SK-N-SH (cell line): ENCODE results near the gene TMEM74B. TPM values are rescaled to one million over a fixed set of nuclear protein-coding genes. Genes with fewer than 3 reads are reported as not detected.

Source experiments
- CTCF ChIA-PET: fragments of 300-600, 350-600 bp; formaldehyde crosslinking; extraction: SDS; loops from one replicate; lab custom pipeline; 2021; lab: Yijun Ruan, JAX
- POLR2A ChIA-PET: fragments of 350-600 bp; sonication (Branson Sonifier 250); formaldehyde crosslinking; extraction: SDS; loops from one replicate; lab custom pipeline; 2020; ENCODE audit warnings: antibody characterized with exemption, inconsistent platforms; lab: Yijun Ruan, JAX
- DNase-seq: peaks from one replicate; pipeline ENCODE4 v3.0.0; 2012
- H2AFZ ChIP-seq: fragments of 200-600 bp; sonication (generic); 2 replicates; pipeline ENCODE4 v1.8.1; 2016; ENCODE audit warnings: antibody characterized with exemption, mild to moderate bottlenecking, low read depth
- H3F3A ChIP-seq: fragments of 200-600 bp; sonication (generic); replicated peaks from 2 replicates; pipeline ENCODE3; 2016; ENCODE audit warnings: antibody characterized with exemption, mild to moderate bottlenecking; ENCODE audit not compliant: insufficient read depth
- H3K27ac ChIP-seq, 2 experiments: fragments of 200-500 bp in 1 of 2; fragments of 200-600 bp in 1 of 2; sonication (Bioruptor generic) in 1 of 2; sonication (generic), shearing (Covaris generic) in 1 of 2; 2 replicates each; pipeline versions ENCODE4 v1.5.1 to v1.6.1; 2014 to 2016; ENCODE audit warnings: low read depth in 2 of 2, inconsistent platforms in 1 of 2, low read length in 1 of 2, mild to moderate bottlenecking in 1 of 2, mixed read lengths in 1 of 2
- H3K27me3 ChIP-seq: fragments of 200-600 bp; sonication (generic), shearing (Covaris generic); 2 replicates; pipeline ENCODE4 v1.6.1; 2016; ENCODE audit warnings: mixed run types; ENCODE audit not compliant: insufficient read depth
- H3K36me3 ChIP-seq, 2 experiments: fragments of 200-500 bp in 1 of 2; fragments of 200-600 bp in 1 of 2; sonication (Bioruptor generic) in 1 of 2; sonication (generic) in 1 of 2; replicated peaks in 1 of 2; 2 replicates each; pipeline versions ENCODE3 to v1.5.1; 2014 to 2016; ENCODE audit warnings: low read length in 1 of 2, mild to moderate bottlenecking in 1 of 2; ENCODE audit not compliant: insufficient read depth in 2 of 2, control insufficient read depth in 1 of 2
- H3K4me1 ChIP-seq, 2 experiments: fragments of 200-500 bp in 1 of 2; fragments of 200-600 bp in 1 of 2; sonication (Bioruptor generic) in 1 of 2; sonication (generic), shearing (Covaris generic) in 1 of 2; 2 replicates each; pipeline versions ENCODE4 v1.5.1 to v1.6.1; 2014 to 2016; ENCODE audit warnings: low read depth in 1 of 2, low read length in 1 of 2, mixed run types in 1 of 2; ENCODE audit not compliant: insufficient read depth in 2 of 2, control insufficient read depth in 1 of 2
- H3K4me2 ChIP-seq: fragments of 200-600 bp; sonication (generic), shearing (Covaris generic); 2 replicates; pipeline ENCODE4 v1.6.1; 2017; ENCODE audit warnings: mixed run types
- H3K4me3 ChIP-seq, 2 experiments: fragments of 200-500 bp in 1 of 2; fragments of 200-600 bp in 1 of 2; sonication (Bioruptor generic) in 1 of 2; sonication (generic), shearing (Covaris generic) in 1 of 2; 2 replicates each; pipeline versions ENCODE4 v1.5.1 to v1.8.1; 2014 to 2016; ENCODE audit warnings: low read depth in 2 of 2, inconsistent platforms in 1 of 2, low read length in 1 of 2, mild to moderate bottlenecking in 1 of 2, mixed read lengths in 1 of 2, moderate library complexity in 1 of 2
- H3K79me2 ChIP-seq: fragments of 200-600 bp; sonication (generic); 2 replicates; pipeline ENCODE4 v1.8.1; 2017; ENCODE audit warnings: mild to moderate bottlenecking; ENCODE audit not compliant: insufficient read depth
- H3K9ac ChIP-seq: fragments of 200-600 bp; sonication (generic); 2 replicates; pipeline ENCODE4 v1.6.1; 2017; ENCODE audit warnings: mixed run types
- H3K9me2 ChIP-seq: fragments of 200-600 bp; sonication (generic); 2 replicates; pipeline ENCODE4 v1.6.1; 2017; ENCODE audit warnings: mixed run types
- H3K9me3 ChIP-seq: fragments of 200-600 bp; sonication (generic); 2 replicates; pipeline ENCODE4 v1.6.1; 2017; ENCODE audit warnings: mixed run types, mild to moderate bottlenecking, moderate library complexity
- H4K20me1 ChIP-seq: fragments of 200-600 bp; sonication (generic); 2 replicates; pipeline ENCODE4 v1.6.1; 2017; ENCODE audit warnings: mild to moderate bottlenecking, mixed run types; ENCODE audit not compliant: insufficient read depth
- GABPA ChIP-seq: IDR thresholded peaks from 2 replicates; pipeline ENCODE4 v1.4.0; 2012; ENCODE audit warnings: low read depth, mild to moderate bottlenecking
- NFIC ChIP-seq: IDR thresholded peaks from 2 replicates; pipeline ENCODE4 v1.4.0; 2012; ENCODE audit warnings: borderline replicate concordance
- POLR2AphosphoS5 ChIP-seq: IDR thresholded peaks from 2 replicates; pipeline ENCODE4 v1.6.1; 2012; ENCODE audit warnings: low read depth, low read length
- SIN3A ChIP-seq: IDR thresholded peaks from 2 replicates; pipeline ENCODE4 v1.6.1; 2012; ENCODE audit warnings: low read depth, mild to moderate bottlenecking, low read length, moderate library complexity, borderline replicate concordance
- TAF1 ChIP-seq: IDR thresholded peaks from 2 replicates; pipeline ENCODE4 v1.6.1; 2012; ENCODE audit warnings: low read depth, mild to moderate bottlenecking, low read length, moderate library complexity, borderline replicate concordance
- WGBS: methylation state at CpG from one replicate; pipeline ENCODE4 v1.1.6; 2017; ENCODE audit warnings: low lambda C conversion rate; 5-methylcytosine and 5-hydroxymethylcytosine counted together
- polyA plus RNA-seq, 3 experiments: library from polyadenylated mRNA; depleted of rRNA; stranded (reverse); fragments of >200 nt; gene quantifications; 2 replicates each; pipeline ENCODE4 v1.2.3, GENCODE V29; 2012
- TF ChIP-seq, protein P1 (sequence below): IDR thresholded peaks from 2 replicates; pipeline ENCODE4 v1.4.0; 2012; ENCODE audit warnings: low read depth, borderline replicate concordance

TMEM74B gene
- polyA plus RNA-seq, 1 of the 3 experiments (the other 2 are of a cell fraction) = 1.8 TPM

DNA sequence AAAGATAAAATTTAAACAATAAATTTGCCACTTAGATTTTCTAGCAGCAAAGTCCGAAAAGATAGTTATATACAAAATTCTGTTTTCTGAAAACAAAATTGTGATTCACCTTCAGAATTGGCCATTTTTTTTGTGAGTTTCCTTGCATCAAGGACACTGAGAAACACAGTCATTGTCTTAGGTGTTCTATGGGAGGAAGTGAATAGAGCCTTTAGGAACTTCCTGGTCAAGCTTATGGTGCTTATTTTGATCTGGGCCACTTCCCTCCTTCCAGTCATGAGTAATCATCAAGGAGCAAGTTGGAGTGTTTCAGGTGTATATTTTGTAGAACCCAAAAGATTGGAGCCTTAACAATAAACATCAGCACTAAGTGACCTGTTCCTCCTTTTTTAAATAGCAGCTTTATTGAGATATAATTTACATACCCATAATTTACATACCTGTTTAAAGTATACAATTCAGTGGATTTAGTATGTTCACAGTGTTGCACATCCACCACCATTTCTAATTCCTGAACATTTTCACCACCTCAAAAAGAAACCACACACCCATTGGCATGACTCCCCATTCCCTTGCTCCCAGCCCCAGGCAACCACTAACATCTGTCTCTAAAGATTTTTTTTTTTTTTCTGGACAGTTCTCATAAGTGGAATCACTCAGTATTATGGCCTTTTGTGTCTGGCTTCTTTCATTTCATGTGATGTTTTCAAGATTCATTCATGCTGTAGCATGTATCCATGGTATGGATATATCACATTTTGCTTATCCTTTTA is 17.6 kb downstream of the TMEM74B start:
- Histone ChIP-seq H3K27ac (no peak overlapping the region), H3K4me1 (no peaks in the 10 kb centered on the region), H3K9me3 (no peaks in the 10 kb centered on the region), H3K79me2 (no peaks in the 10 kb centered on the region), H3K9ac (no peak overlapping the region), H3K36me3 (peaks cover 35 to 86% of the 10 kb centered on the region in 2 experiments), H3K27me3 (no peaks in the 10 kb centered on the region), H3K4me2 (no peak overlapping the region), H3K4me3 (no peak overlapping the region), H3K9me2 (no peaks in the 10 kb centered on the region), H4K20me1 (no peaks in the 10 kb centered on the region; the same call in 1 of the 2 replicates), H2AFZ (no peak overlapping the region), H3F3A (no peaks in the 10 kb centered on the region)
- TF ChIP-seq, protein P1, sequence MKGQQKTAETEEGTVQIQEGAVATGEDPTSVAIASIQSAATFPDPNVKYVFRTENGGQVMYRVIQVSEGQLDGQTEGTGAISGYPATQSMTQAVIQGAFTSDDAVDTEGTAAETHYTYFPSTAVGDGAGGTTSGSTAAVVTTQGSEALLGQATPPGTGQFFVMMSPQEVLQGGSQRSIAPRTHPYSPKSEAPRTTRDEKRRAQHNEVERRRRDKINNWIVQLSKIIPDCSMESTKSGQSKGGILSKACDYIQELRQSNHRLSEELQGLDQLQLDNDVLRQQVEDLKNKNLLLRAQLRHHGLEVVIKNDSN = no peak
- ChIA-PET POLR2A (no interaction called here), CTCF (no interaction called here)
- no peak for DNase-seq
- WGBS = 97% methylated on average over 1 of the region's 1 CpG

DNA sequence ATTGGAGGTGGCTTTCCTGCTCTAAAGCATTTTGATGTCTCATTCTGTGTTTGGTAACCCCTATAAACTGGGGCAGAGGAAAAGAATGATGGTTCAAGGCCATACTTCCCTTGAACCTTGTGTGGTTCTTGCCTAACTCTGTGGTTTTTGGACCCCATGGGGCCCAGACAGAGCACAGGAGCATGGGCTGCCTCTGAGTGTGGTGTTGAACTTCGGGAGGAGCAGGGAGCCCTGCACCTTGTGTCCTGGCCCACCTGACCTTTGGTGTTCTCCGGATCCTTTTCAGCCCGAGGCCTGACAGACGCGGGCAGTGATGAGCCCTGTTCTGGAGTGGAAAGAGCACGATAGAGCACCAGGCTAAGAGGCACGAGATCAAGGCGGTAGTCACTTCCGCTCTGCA is 18.8 kb downstream of the TMEM74B start:
- no peak for DNase-seq
- TF ChIP-seq, protein P1 = no peak
- TF ChIP-seq POLR2AphosphoS5 = no peak
- no peak for TF ChIP-seq TAF1
- TF ChIP-seq NFIC = no peak
- TF ChIP-seq SIN3A = no peak
- Histone ChIP-seq H3K79me2 (no peaks in the 10 kb centered on the region), H3K4me3 (no peak overlapping the region), H4K20me1 (no peaks in the 10 kb centered on the region; the same call in 1 of the 2 replicates), H3K9ac (no peak overlapping the region), H3K9me3 (no peaks in the 10 kb centered on the region), H3K27ac (no peak overlapping the region; a peak in 1 of 4 replicates), H3K36me3 (peaks cover 35 to 94% of the 10 kb centered on the region in 2 experiments), H3F3A (no peaks in the 10 kb centered on the region), H3K9me2 (no peaks in the 10 kb centered on the region), H3K4me1 (no peaks in the 10 kb centered on the region), H3K4me2 (no peak overlapping the region), H2AFZ (no peak overlapping the region), H3K27me3 (no peaks in the 10 kb centered on the region)
- ChIA-PET CTCF (interaction anchor here (1.3 kb wide), 1 partner anchor 31 kb away, joined by 4 read pairs; no protein-coding TSS in a partner anchor), POLR2A (no interaction called here)
- 88% methylated on average over 9 of the region's 9 CpGs for WGBS

DNA sequence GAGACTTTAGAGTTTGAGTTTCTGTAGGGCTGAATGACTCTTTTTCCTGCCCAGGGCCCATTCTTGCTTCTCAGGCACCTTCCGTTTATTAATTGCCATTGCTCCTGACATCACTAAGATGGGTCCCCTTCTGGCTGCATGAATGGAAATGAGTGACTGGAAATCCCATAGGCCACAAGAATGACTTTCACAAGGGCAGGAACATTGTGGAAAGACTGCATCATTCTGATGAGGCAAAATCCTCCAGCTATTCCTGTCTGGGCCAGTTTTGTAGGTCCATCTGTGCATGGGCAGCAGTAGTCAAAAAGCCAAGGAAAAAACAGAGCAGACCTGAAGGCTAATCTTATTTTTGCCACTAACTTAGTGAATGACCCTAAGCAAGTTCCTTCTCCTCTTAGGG is 19.3 kb downstream of the TMEM74B start:
- H3K9me3 ChIP-seq = no peaks in the 10 kb centered on the region
- no peaks in the 10 kb centered on the region for H3F3A ChIP-seq
- H3K4me1 ChIP-seq = no peaks in the 10 kb centered on the region
- no peak overlapping the region for H3K4me3 ChIP-seq
- ChIA-PET POLR2A (no interaction called here), CTCF (interaction anchor here (1.2 to 1.3 kb wide), 2 partner anchors 31 to 208 kb away, joined by 3 to 4 read pairs; no protein-coding TSS in a partner anchor)
- H3K9ac ChIP-seq = no peak overlapping the region
- no peak overlapping the region for H2AFZ ChIP-seq
- no peaks in the 10 kb centered on the region; the same call in 1 of the 2 replicates for H4K20me1 ChIP-seq
- H3K9me2 ChIP-seq = no peaks in the 10 kb centered on the region
- no peak overlapping the region for H3K4me2 ChIP-seq
- no peaks in the 10 kb centered on the region for H3K27me3 ChIP-seq
- no peaks in the 10 kb centered on the region for H3K79me2 ChIP-seq
- H3K36me3 ChIP-seq = peaks cover 32 to 95% of the 10 kb centered on the region in 2 experiments
- 64% methylated on average over 1 of the region's 1 CpG for WGBS
- DNase-seq = no peak
- H3K27ac ChIP-seq = no peak overlapping the region; a peak in 1 of 4 replicates
- no peak for TF ChIP-seq GABPA
